GM12892 (cell line): ENCODE data around the gene ERBB2.
"Not testable (repeated sequence)": the region's sequence is repeated elsewhere in the genome, so short reads cannot be mapped to it uniquely, and the experiment has no call there.

Source experiments
- DNase-seq: peaks from one replicate; pipeline ENCODE4 v3.0.0; 2011; ENCODE audit not compliant: insufficient read length
- FAIRE-seq: peaks from 2 replicates; lab custom pipeline; 2011; peaks lifted over from hg19 to GRCh38; lab: Jason Lieb, UNC
- POLR2A ChIP-seq: IDR thresholded peaks from 2 replicates; pipeline ENCODE4 v1.6.1; 2011; ENCODE audit warnings: low read depth, low read length, control low read depth
- POLR2AphosphoS5 ChIP-seq: IDR thresholded peaks from 2 replicates; pipeline ENCODE4 v1.6.1; 2011; ENCODE audit warnings: low read depth, low read length, control low read depth
- TAF1 ChIP-seq: IDR thresholded peaks from 2 replicates; pipeline ENCODE4 v1.6.1; 2011; ENCODE audit warnings: low read depth, mild to moderate bottlenecking, control low read depth, low read length, borderline replicate concordance

ERBB2 gene

DNA sequence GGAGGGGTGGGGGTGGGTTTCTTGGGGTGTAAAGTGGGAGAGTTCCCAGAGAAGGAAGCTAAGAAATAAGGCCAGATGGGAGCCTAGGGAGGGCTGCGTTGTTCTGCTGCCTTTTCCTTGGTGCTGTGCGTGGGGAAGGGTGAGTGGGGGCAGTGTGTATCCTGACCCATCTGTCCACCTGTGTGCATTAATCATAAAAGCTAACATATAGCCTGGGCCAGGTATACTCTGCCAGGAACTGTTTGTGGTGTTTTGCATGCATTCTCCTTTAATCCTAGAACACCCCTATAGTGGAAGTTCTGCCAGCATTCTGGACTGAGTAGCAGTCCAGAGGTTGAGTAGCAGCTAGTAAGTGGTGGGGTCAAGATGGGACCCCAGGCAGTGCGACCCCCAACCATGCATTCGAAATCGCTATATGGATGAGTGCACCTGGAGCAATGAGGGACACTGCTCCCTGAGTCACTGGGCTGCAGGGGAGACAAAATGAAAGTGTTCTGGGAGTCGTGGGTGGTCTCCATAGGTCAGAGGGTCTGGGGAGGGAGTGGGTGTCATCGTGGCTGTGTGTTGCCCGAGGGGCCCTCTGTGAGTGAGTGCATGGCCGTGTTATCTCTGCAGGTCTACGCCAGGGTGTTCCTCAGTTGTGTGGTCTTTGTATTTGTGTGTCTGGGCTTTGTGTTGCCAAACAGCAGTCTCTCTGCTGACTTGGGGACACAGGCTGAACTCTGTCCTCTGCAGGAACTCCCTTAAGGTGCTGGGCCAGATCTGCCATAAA lies 1.3 kb downstream of the ERBB2 start:
- DNase-seq (no peak), FAIRE-seq (no peak)
- TF ChIP-seq TAF1 (no peak), POLR2A (no peak), POLR2AphosphoS5 (no peak)

GRCh38 chr17:39701784-39702422 lies 2.0 kb downstream of the ERBB2 start:
- DNase-seq: no peak
- no peak for FAIRE-seq
- TF ChIP-seq POLR2AphosphoS5 (no peak), TAF1 (no peak), POLR2A (no peak)

- DNase-seq (no peak), FAIRE-seq (peak; percentile 80)
- no peak for TF ChIP-seq TAF1
- no peak for TF ChIP-seq POLR2AphosphoS5
- no peak for TF ChIP-seq POLR2A
These were observed 3.3 kb downstream of the ERBB2 start for GRCh38 chr17:39702901-39703893.

DNA sequence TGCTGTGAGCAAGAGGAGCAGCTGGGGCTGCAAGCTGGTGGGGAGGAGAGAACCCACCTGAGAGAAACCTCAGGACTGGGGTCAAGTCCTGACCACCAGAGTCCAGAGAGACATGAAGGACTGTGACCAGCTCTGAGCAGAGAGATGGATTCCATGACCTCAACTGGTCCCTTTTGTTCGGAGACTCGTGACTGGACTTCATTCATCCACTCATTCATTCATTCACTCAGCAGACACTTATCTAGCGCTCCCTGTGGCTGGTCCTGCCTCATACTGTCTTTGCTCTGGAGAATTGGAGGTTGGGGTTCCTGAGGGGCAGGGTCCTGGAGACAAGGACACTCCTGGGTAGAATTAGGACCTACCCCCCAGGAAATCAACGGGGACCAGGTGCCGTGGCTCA lies 4.0 kb downstream of the ERBB2 start:
- DNase-seq (no peak), FAIRE-seq (no peak)
- TF ChIP-seq POLR2A (no peak), TAF1 (no peak), POLR2AphosphoS5 (no peak)

- DNase-seq (no peak), FAIRE-seq (no peak)
- TF ChIP-seq TAF1 (no peak), POLR2A (no peak), POLR2AphosphoS5 (no peak)
These were observed 5.1 kb downstream of the ERBB2 start for GRCh38 chr17:39704821-39705551.

- no peak for DNase-seq
- no peak for TF ChIP-seq TAF1
- no peak for TF ChIP-seq POLR2A
- no peak for TF ChIP-seq POLR2AphosphoS5
These were observed 6.0 kb downstream of the ERBB2 start for GRCh38 chr17:39705786-39706348.

GRCh38 chr17:39706383-39706782 lies 6.5 kb downstream of the ERBB2 start:
- no peak for TF ChIP-seq POLR2A
- no peak for TF ChIP-seq TAF1
- no peak for DNase-seq
- no peak for FAIRE-seq

More at GRCh38 chr17:39705786-39706348, 6.0 kb downstream of the ERBB2 start:
- FAIRE-seq: no peak

DNA sequence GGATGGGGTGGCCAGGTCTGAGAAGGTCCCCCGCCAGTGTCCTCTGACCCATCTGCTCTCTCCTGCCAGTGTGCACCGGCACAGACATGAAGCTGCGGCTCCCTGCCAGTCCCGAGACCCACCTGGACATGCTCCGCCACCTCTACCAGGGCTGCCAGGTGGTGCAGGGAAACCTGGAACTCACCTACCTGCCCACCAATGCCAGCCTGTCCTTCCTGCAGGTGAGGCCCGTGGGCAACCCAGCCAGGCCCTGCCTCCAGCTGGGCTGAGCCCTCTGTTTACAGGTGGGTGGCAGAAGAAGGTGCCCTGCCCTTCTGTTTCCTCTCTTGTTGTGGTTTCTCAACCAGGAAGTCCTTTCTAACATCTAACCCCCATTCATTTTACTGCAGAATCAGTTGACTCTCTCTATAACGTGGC lies 7.1 kb downstream of the ERBB2 start:
- FAIRE-seq (no peak), DNase-seq (no peak)
- TF ChIP-seq POLR2A (no peak), TAF1 (no peak), POLR2AphosphoS5 (no peak)

DNA sequence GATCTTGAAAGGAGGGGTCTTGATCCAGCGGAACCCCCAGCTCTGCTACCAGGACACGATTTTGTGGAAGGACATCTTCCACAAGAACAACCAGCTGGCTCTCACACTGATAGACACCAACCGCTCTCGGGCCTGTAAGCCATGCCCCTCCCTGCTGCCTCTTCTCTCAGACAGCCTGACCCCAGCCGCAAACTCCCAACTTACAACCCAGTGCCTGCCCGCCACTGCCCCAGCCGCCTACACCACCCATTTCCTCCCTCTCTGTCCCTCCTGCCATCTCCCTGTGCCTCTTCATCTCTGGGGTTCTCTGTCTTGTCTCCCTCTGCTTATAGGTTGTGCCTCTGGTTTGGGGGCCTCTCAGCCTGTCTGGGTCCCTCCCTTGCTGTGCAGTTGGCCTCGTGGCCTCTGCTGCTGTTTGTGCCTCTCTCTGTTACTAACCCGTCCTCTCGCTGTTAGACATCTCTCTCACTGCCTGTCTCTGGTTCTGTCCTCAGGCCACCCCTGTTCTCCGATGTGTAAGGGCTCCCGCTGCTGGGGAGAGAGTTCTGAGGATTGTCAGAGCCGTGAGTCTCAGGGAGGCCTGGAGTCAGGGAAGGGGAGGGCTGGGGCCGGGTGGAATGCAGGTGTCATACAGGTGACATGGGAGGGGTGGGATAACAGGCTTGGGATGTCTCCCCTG lies 9.6 kb downstream of the ERBB2 start:
- FAIRE-seq (no peak), DNase-seq (no peak)
- TF ChIP-seq POLR2A: no peak
- no peak for TF ChIP-seq POLR2AphosphoS5
- TF ChIP-seq TAF1: no peak

DNA sequence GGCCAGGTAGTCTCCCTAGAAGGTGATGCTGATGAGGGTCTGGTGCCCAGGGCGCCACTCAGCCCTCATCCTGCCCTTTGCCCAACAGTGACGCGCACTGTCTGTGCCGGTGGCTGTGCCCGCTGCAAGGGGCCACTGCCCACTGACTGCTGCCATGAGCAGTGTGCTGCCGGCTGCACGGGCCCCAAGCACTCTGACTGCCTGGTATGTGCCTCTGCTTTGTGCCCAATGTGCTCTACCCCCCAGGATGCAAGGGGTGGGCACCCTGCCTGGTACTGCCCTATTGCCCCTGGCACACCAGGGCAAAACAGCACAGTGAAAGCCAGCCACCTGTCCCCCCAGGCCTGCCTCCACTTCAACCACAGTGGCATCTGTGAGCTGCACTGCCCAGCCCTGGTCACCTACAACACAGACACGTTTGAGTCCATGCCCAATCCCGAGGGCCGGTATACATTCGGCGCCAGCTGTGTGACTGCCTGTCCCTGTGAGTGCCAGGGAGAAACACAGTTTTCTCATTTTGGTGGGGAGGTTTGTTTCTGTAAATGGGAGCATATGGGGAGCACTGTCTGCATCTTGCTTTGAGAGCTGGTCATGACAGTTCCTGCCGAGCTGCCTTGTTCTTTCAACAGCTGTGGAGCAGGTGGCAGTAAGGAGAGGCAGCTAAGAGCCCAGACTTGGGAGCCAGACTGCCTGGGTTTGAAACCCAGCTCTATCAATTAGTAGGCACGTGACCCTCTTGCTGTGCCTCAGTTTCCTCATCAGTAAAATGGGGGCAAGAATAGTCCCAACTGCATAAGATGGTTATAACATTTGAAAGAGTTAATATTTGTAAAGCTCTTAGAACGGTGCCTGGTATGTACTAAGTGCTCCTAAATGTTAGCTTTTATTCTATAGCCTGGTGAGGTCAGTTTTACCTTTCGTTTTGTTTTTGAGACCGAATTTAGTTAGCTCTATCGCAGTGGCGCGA lies 10.4 kb downstream of the ERBB2 start:
- no peak for DNase-seq
- no peak for FAIRE-seq

DNA sequence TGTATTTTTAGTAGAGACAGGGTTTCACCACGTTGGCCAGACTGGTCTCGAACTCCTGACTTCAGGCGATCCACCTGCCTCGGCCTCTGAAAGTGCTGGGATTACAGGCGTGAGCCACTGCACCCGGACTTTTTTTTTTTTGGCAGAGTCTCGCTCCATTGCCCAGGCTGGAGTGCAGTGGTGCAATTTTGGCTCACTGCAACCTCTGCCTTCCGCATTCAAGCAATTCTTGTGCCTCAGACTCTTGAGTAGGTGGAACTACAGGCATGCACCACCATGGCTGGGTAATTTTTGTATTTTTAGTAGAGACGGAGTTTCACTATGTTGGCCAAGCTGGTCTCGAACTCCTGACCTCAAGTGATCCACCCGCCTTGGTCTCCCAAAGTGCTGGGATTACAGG lies 11.2 kb downstream of the ERBB2 start:
- not testable (repeated sequence) for DNase-seq, FAIRE-seq

More for the DNA sequence above, 10.4 kb downstream of the ERBB2 start:
- TF ChIP-seq TAF1: no peak
- TF ChIP-seq POLR2A: no peak
- TF ChIP-seq POLR2AphosphoS5: no peak
